Esophagus (tissue), 2 donors: ENCODE measurements around the gene MUC6. TPM values are rescaled to one million over a fixed set of nuclear protein-coding genes. Genes with fewer than 3 reads are reported as not detected.

Experiments
- H3K27ac ChIP-seq, 2 donors: one replicate each; pipeline ENCODE4 v1.5.1; 2013; ENCODE audit warnings: low read depth in 2 of 2, mild to moderate bottlenecking in 2 of 2, inconsistent platforms in 1 of 2, low read length in 1 of 2, moderate library complexity in 1 of 2
- H3K27me3 ChIP-seq, 2 donors: one replicate each; pipeline ENCODE4 v1.6.1; 2013; ENCODE audit warnings: low read length in 2 of 2, control low read depth in 1 of 2, mild to moderate bottlenecking in 1 of 2; ENCODE audit not compliant: insufficient read depth in 2 of 2, control insufficient read depth in 1 of 2
- H3K36me3 ChIP-seq, 2 donors: one replicate each; pipeline ENCODE4 v1.6.1; 2013; ENCODE audit warnings: low read length in 1 of 2; ENCODE audit not compliant: control insufficient read depth in 2 of 2, insufficient read depth in 2 of 2
- H3K4me1 ChIP-seq, 2 donors: one replicate each; pipeline ENCODE4 v1.6.1; 2013; ENCODE audit warnings: low read length in 1 of 2; ENCODE audit not compliant: control insufficient read depth in 2 of 2, insufficient read depth in 2 of 2
- H3K4me3 ChIP-seq, 2 donors: one replicate each; pipeline ENCODE4 v1.5.1; 2013; ENCODE audit warnings: low read length in 2 of 2, mild to moderate bottlenecking in 2 of 2, low read depth in 1 of 2, moderate library complexity in 1 of 2
- H3K9me3 ChIP-seq, 2 donors: one replicate each; pipeline ENCODE4 v1.6.1; 2013; ENCODE audit warnings: mild to moderate bottlenecking in 2 of 2, low read depth in 1 of 2, low read length in 1 of 2, moderate library complexity in 1 of 2; ENCODE audit not compliant: control insufficient read depth in 2 of 2, insufficient read depth in 1 of 2
- WGBS, 2 donors: extraction: QIAGEN DNeasy Blood & Tissue Kit; methylation state at CpG; one replicate each; pipeline ENCODE4 v1.1.7; 2013; 5-methylcytosine and 5-hydroxymethylcytosine counted together
- polyA plus RNA-seq, 2 donors: library from polyadenylated mRNA; stranded (reverse); fragments of 200-250 nt; gene quantifications; one replicate each; pipeline ENCODE4 v1.2.3, GENCODE V29; 2013
- donor health status: healthy with polysubstance abuse.
- donor health status: Bipolar disorder and iron deficiency.

The MUC6 gene
- polyA plus RNA-seq, 2 donors, result 0.26 to 0.46 TPM

GRCh38 chr11:1060852-1061616 lies 24.5 kb upstream of the MUC6 start:
- H3K36me3 ChIP-seq, result no peaks in the 10 kb centered on the region
- no peak overlapping the region for H3K4me3 ChIP-seq
- no peaks in the 10 kb centered on the region for H3K4me1 ChIP-seq
- H3K27ac ChIP-seq, result peak overlapping the region in 1 of 2 donors; percentile 15
- 60% methylated on average over 18 of the region's 18 CpGs for WGBS, 2 donors
- H3K9me3 ChIP-seq, result no peaks in the 10 kb centered on the region
- H3K27me3 ChIP-seq, result no peaks in the 10 kb centered on the region

DNA sequence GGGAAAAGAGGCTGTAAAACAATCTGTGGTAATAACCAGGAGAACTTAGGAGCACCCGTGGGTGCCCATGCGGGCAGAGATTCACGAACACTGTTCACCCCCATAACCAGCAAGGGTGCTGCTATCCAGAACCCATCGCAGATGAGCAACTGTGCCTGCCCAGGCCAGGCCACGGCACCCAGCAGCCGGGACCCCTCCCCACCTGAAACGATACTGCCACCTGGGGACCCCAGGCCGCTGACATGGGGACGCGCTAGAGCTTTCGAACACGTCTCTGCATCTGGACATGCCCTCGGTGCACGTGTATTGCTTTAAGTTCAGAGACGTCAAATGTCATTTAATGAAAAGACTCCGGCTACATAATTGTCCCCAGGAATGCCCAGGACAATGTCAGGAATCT lies 23.9 kb upstream of the MUC6 start:
- no peaks in the 10 kb centered on the region for H3K36me3 ChIP-seq
- H3K9me3 ChIP-seq, result no peaks in the 10 kb centered on the region
- WGBS, 2 donors, result 68 to 75% methylated on average over 16 of the region's 16 CpGs
- H3K27me3 ChIP-seq, result no peaks in the 10 kb centered on the region
- no peak overlapping the region for H3K27ac ChIP-seq
- no peak overlapping the region for H3K4me3 ChIP-seq
- no peaks in the 10 kb centered on the region for H3K4me1 ChIP-seq

- Histone ChIP-seq H3K27me3 (no peaks in the 10 kb centered on the region), H3K27ac (no peak overlapping the region), H3K4me1 (no peaks in the 10 kb centered on the region), H3K4me3 (no peak overlapping the region), H3K36me3 (no peaks in the 10 kb centered on the region), H3K9me3 (no peaks in the 10 kb centered on the region)
- WGBS, 2 donors, result 80 to 84% methylated on average over 15 of the region's 15 CpGs
Observed at GRCh38 chr11:1059759-1060158, 23.2 kb upstream of the MUC6 start.

DNA sequence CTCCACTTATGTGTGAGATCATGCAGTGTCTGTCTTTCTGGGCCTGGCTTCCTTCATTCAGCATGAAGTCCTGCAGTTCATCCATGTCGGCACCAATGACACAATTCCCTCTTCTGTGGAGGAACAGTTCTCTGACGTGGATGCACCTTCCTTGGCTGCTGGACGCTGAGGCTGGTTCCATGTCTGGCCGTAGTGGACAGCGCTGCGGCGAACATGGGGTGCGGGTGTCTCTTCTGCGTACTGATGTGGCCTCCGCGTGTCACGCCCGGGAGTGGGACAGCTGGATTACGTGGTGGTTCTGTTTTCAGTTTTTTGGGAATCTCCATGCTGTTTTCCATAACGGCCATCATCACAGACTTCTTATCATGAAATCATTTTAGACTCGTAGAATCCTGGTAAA lies 21.3 kb upstream of the MUC6 start:
- no peaks in the 10 kb centered on the region for H3K4me1 ChIP-seq
- no peaks in the 10 kb centered on the region for H3K9me3 ChIP-seq
- no peak overlapping the region for H3K4me3 ChIP-seq
- H3K36me3 ChIP-seq, result no peaks in the 10 kb centered on the region
- 88 to 91% methylated on average over 16 of the region's 16 CpGs for WGBS, 2 donors
- H3K27ac ChIP-seq, result no peak overlapping the region
- no peaks in the 10 kb centered on the region for H3K27me3 ChIP-seq

DNA sequence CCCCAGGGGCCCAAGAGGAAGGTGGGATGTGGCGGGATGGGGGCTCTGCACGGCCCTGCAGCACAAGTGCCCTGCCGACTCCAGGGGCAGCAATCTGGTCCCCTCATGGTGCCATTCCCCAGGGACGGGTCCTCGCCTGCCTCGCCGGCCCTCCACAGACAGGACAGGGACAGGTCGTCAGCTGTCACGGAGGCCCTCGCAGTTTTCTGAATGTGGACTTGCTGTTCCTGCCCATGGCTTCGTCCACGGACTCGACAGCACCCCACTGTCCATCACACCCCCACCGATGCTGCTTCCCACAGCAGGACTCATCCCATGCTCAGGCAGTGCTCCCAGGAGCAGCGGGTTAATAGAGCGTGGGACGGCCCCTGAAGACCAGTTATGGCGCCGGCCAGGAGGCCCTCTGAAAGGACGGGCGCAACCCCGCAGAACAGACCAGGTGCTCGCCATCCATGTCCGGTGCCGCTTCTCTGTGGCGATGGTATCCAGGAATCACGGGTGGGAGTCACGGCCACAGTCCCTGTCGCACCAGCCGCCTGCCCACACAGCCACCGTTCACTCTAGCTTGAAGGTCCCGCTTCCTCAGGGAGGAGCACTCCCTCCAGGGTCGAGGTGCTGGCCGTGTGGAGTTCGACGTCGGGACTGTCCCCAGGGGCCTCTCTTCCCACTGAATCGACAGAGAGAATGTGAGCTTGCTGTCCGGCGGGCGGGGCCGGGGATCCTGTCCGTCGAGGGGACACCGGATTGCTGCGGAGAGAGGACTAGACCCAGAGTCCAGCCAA lies 19.7 kb upstream of the MUC6 start:
- WGBS, 2 donors, result 79 to 81% methylated on average over 45 to 46 of the region's 46 CpGs
- no peaks in the 10 kb centered on the region for H3K9me3 ChIP-seq

DNA sequence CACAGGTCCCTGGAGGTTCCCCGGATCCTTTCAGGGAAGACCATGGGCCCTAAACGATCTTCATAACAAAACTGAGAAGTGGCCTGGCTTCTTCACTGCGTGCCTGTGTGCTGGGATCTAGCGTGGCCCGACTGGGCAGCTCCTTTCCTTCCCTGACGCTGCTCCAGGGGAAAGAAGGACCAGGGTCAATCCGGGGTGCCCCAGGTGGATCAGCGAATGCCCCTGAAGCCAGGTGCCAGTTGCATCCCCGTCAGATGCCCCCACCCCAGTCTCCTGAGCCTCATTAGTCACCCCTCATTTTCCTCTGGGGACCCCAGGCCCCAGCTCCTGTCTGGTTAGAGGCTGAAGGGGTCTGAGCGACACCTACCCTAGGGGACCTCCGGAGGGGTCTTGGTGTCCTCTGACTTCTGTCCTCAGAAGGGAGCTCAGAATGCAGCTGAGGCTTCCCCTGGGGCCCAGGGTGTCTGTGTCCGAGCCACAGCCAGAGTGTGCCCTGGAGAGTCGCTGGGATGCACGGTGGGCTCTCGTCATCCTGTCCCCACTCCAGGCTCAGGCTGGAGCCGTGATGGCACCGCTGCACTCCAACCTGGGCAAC lies 18.7 kb upstream of the MUC6 start:
- Histone ChIP-seq H3K27me3 (no peaks in the 10 kb centered on the region), H3K36me3 (no peaks in the 10 kb centered on the region), H3K4me1 (peaks cover 0 to 7% of the 10 kb centered on the region in 2 donors), H3K4me3 (no peak overlapping the region), H3K27ac (no peak overlapping the region), H3K9me3 (no peaks in the 10 kb centered on the region)
- 88 to 89% methylated on average over 16 to 17 of the region's 17 CpGs for WGBS, 2 donors

More for the DNA sequence above, 19.7 kb upstream of the MUC6 start:
- Histone ChIP-seq H3K4me3 (no peak overlapping the region), H3K27me3 (no peaks in the 10 kb centered on the region), H3K27ac (no peak overlapping the region), H3K4me1 (no peaks in the 10 kb centered on the region), H3K36me3 (no peaks in the 10 kb centered on the region)

- Histone ChIP-seq H3K27ac (no peak overlapping the region), H3K9me3 (no peaks in the 10 kb centered on the region), H3K4me1 (peaks cover 0 to 7% of the 10 kb centered on the region in 2 donors), H3K27me3 (no peaks in the 10 kb centered on the region), H3K4me3 (no peak overlapping the region), H3K36me3 (no peaks in the 10 kb centered on the region)
- WGBS, 2 donors, result 40 to 47% methylated on average over 25 of the region's 25 CpGs
Observed at GRCh38 chr11:1054143-1055108, 17.9 kb upstream of the MUC6 start.

- Histone ChIP-seq H3K4me1 (peaks cover 0 to 7% of the 10 kb centered on the region in 2 donors), H3K9me3 (no peaks in the 10 kb centered on the region), H3K36me3 (no peaks in the 10 kb centered on the region), H3K4me3 (no peak overlapping the region), H3K27me3 (peaks cover 0 to 3% of the 10 kb centered on the region in 2 donors), H3K27ac (no peak overlapping the region)
- 65 to 72% methylated on average over 23 to 25 of the region's 25 CpGs for WGBS, 2 donors
Observed at GRCh38 chr11:1053121-1053901, 16.8 kb upstream of the MUC6 start.
